ENCODE data around the gene OGFOD3.
A peak's percentile ranks its signal among the peaks of the same experiment; 100 is the strongest.
"Not testable (repeated sequence)": the region's sequence is repeated elsewhere in the genome, so short reads cannot be mapped to it uniquely, and the experiment has no call there.

Gene OGFOD3, protein sequence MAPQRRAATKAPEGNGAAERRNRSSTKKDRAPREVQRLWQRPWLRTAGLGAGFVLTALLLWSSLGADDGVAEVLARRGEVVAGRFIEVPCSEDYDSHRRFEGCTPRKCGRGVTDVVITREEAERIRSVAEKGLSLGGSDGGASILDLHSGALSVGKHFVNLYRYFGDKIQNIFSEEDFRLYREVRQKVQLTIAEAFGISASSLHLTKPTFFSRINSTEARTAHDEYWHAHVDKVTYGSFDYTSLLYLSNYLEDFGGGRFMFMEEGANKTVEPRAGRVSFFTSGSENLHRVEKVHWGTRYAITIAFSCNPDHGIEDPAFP
- 13.7 to 17.1 (median 15.9) reads per million in 3 donors for total RNA-seq

- Histone ChIP-seq H3K9me3 (ENCODE audit: control insufficient read depth, low read length) (no peaks in the 10 kb centered on the region), H3K4me1 (ENCODE audit: control insufficient read depth, insufficient read depth, low read length, poor library complexity, severe bottlenecking) (peaks cover 6% of the 10 kb centered on the region), H3K4me3 (ENCODE audit: insufficient read depth, low read depth, low read length, poor library complexity, severe bottlenecking) (peak within 1 kb of the TSS; percentile 79), H3K27ac (ENCODE audit: insufficient read depth, low read length, poor library complexity, severe bottlenecking) (peak within 1 kb of the TSS; percentile 87), H3K36me3 (ENCODE audit: control insufficient read depth, insufficient read depth, low read length) (peaks cover 7% of the 10 kb centered on the region), H3K27me3 (replicated peaks; ENCODE audit: control insufficient read depth, insufficient read depth, low read length, poor library complexity, severe bottlenecking) (no peaks in the 10 kb centered on the region)
- peak; percentile 74 to 80 (median 79) for DNase-seq
These were observed at the start of gene OGFOD3, which contains the start of gene HEXD for GRCh38 chr17:82418001-82418986. Gene OGFOD3 (minus strand): TSS chr17:82418586. CDS start chr17:82418485, 101 bp downstream. Gene HEXD (plus strand): TSS chr17:82418347. CDS start chr17:82419800, 1,453 bp downstream.

GRCh38 chr17:82465023-82465603 is 46.7 kb upstream of the OGFOD3 start:
- no peak overlapping the region for H3K4me3 ChIP-seq (ENCODE audit: insufficient read depth, low read depth, low read length, poor library complexity, severe bottlenecking)
- peaks cover 73% of the 10 kb centered on the region for H3K36me3 ChIP-seq (ENCODE audit: control insufficient read depth, insufficient read depth, low read length)
- no peaks in the 10 kb centered on the region for H3K9me3 ChIP-seq (ENCODE audit: control insufficient read depth, low read length)
- H3K27ac ChIP-seq (ENCODE audit: insufficient read depth, low read length, poor library complexity, severe bottlenecking) = no peak overlapping the region
- no peak for DNase-seq
- no peaks in the 10 kb centered on the region for H3K27me3 ChIP-seq (replicated peaks; ENCODE audit: control insufficient read depth, insufficient read depth, low read length, poor library complexity, severe bottlenecking)
- H3K4me1 ChIP-seq (ENCODE audit: control insufficient read depth, insufficient read depth, low read length, poor library complexity, severe bottlenecking) = no peaks in the 10 kb centered on the region

DNA sequence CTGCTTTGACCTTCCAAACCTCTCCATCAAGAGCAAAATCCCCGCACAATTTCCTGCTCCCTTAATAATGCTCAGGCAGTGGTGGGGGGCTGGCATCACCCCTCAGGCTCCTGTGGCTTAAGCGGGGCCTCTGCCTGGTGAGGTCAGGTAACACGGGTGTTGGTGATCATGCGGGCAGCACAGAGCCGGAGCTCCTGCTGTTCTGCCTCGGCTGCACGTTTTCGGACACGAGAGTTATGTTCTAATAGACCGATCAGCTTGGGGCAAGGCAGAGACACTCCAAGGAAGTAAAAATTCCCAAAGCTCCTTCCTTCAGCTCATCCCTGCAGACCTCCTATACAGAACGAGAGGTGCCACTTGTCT is 46.2 kb upstream of the OGFOD3 start:
- Histone ChIP-seq H3K9me3 (ENCODE audit: control insufficient read depth, low read length) (no peaks in the 10 kb centered on the region), H3K4me3 (ENCODE audit: insufficient read depth, low read depth, low read length, poor library complexity, severe bottlenecking) (no peak overlapping the region), H3K4me1 (ENCODE audit: control insufficient read depth, insufficient read depth, low read length, poor library complexity, severe bottlenecking) (no peaks in the 10 kb centered on the region), H3K27me3 (replicated peaks; ENCODE audit: control insufficient read depth, insufficient read depth, low read length, poor library complexity, severe bottlenecking) (no peaks in the 10 kb centered on the region), H3K27ac (ENCODE audit: insufficient read depth, low read length, poor library complexity, severe bottlenecking) (no peak overlapping the region), H3K36me3 (ENCODE audit: control insufficient read depth, insufficient read depth, low read length) (peaks cover 69% of the 10 kb centered on the region)
- no peak for DNase-seq

GRCh38 chr17:82463925-82464566 is 45.7 kb upstream of the OGFOD3 start:
- Histone ChIP-seq H3K9me3 (ENCODE audit: control insufficient read depth, low read length) (no peaks in the 10 kb centered on the region), H3K4me1 (ENCODE audit: control insufficient read depth, insufficient read depth, low read length, poor library complexity, severe bottlenecking) (no peaks in the 10 kb centered on the region), H3K27me3 (replicated peaks; ENCODE audit: control insufficient read depth, insufficient read depth, low read length, poor library complexity, severe bottlenecking) (no peaks in the 10 kb centered on the region), H3K27ac (ENCODE audit: insufficient read depth, low read length, poor library complexity, severe bottlenecking) (no peak overlapping the region), H3K4me3 (ENCODE audit: insufficient read depth, low read depth, low read length, poor library complexity, severe bottlenecking) (no peak overlapping the region), H3K36me3 (ENCODE audit: control insufficient read depth, insufficient read depth, low read length) (peaks cover 65% of the 10 kb centered on the region)
- DNase-seq = no peak

GRCh38 chr17:82463391-82463790 is 45.0 kb upstream of the OGFOD3 start:
- no peak for DNase-seq
- Histone ChIP-seq H3K27ac (ENCODE audit: insufficient read depth, low read length, poor library complexity, severe bottlenecking) (no peak overlapping the region), H3K9me3 (ENCODE audit: control insufficient read depth, low read length) (no peaks in the 10 kb centered on the region), H3K27me3 (replicated peaks; ENCODE audit: control insufficient read depth, insufficient read depth, low read length, poor library complexity, severe bottlenecking) (no peaks in the 10 kb centered on the region), H3K4me3 (ENCODE audit: insufficient read depth, low read depth, low read length, poor library complexity, severe bottlenecking) (no peak overlapping the region), H3K36me3 (ENCODE audit: control insufficient read depth, insufficient read depth, low read length) (peaks cover 58% of the 10 kb centered on the region), H3K4me1 (ENCODE audit: control insufficient read depth, insufficient read depth, low read length, poor library complexity, severe bottlenecking) (no peaks in the 10 kb centered on the region)

DNA sequence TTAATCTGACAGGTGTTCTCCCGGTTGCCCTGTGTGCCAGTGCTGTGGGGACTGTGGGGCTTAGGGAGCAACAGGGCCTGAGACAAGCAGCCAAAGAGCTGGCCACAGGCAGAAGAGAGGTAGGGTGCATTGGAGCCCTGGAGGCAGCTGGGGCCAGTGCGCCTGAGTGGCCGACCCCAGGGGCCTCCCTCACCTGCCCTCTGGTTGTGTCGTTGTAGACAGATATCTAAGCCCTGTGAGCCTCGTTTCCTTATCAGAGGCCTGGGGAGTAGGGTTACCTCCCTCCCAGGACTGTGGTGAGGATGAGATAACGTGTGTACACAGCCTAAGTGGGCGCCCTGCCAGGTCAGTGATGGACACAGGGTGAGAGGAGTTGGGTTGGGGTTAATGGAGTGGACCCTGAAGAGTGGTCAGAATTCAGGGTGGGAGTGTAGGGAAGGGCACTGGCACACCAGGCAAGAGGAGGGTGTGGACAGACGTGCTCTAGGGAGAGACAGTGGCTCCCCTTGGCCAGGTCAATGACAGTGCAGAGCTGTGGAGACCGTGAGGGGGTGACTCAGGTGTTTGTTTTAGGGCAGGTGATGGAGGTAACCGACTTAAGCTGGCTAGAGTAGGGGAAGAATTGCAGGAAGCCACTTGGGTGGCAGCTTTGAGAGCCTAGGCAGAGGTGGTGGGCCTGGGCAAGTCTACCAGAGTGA is 43.6 kb upstream of the OGFOD3 start:
- Histone ChIP-seq H3K36me3 (ENCODE audit: control insufficient read depth, insufficient read depth, low read length) (peaks cover 56% of the 10 kb centered on the region), H3K9me3 (ENCODE audit: control insufficient read depth, low read length) (no peaks in the 10 kb centered on the region), H3K27me3 (replicated peaks; ENCODE audit: control insufficient read depth, insufficient read depth, low read length, poor library complexity, severe bottlenecking) (no peaks in the 10 kb centered on the region), H3K27ac (ENCODE audit: insufficient read depth, low read length, poor library complexity, severe bottlenecking) (no peak overlapping the region), H3K4me1 (ENCODE audit: control insufficient read depth, insufficient read depth, low read length, poor library complexity, severe bottlenecking) (peaks cover 9% of the 10 kb centered on the region), H3K4me3 (ENCODE audit: insufficient read depth, low read depth, low read length, poor library complexity, severe bottlenecking) (no peak overlapping the region)
- no peak for DNase-seq

- not testable (repeated sequence) for H3K4me1 ChIP-seq (ENCODE audit: control insufficient read depth, insufficient read depth, low read length, poor library complexity, severe bottlenecking); DNase-seq; H3K9me3 ChIP-seq (ENCODE audit: control insufficient read depth, low read length); H3K27ac ChIP-seq (ENCODE audit: insufficient read depth, low read length, poor library complexity, severe bottlenecking); H3K27me3 ChIP-seq (replicated peaks; ENCODE audit: control insufficient read depth, insufficient read depth, low read length, poor library complexity, severe bottlenecking); H3K4me3 ChIP-seq (ENCODE audit: insufficient read depth, low read depth, low read length, poor library complexity, severe bottlenecking)
- H3K36me3 ChIP-seq (ENCODE audit: control insufficient read depth, insufficient read depth, low read length) = peaks cover 41% of the 10 kb centered on the region
These were observed 41.5 kb upstream of the OGFOD3 start for GRCh38 chr17:82459936-82460335.

DNA sequence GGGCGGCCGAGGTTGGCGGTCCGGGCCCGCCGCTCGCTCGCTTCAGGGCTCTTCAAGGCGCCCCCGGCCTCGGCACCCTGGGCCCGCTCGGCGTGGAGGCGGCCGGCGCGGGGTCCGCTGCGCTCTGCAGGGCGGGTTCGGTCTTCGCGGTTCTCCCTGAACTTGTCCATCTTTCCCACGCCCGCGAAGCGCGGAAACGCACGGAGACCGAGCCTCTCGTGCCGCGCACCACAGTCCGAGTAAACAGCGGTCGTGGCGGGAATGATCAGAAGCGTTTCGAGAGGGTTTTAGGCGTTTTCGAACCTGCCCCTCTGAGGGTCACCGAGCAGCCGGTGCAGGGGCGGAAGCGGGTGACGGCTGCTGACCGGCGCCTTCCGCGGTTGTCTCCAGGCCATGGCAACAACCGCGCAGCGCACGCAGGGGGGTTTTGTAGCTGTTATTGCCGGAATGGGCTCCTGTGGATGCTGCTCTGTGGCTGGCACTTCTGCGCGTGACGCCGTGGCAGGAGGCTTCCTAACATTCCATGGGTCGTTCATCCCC is 40.6 kb upstream of the OGFOD3 start:
- peak; percentile 19 to 37 (median 21) for DNase-seq

More for the DNA sequence above, 40.6 kb upstream of the OGFOD3 start:
- H3K27ac ChIP-seq (ENCODE audit: insufficient read depth, low read length, poor library complexity, severe bottlenecking) = peak overlapping the region; percentile 97
- no peaks in the 10 kb centered on the region for H3K9me3 ChIP-seq (ENCODE audit: control insufficient read depth, low read length)
- peaks cover 32% of the 10 kb centered on the region for H3K36me3 ChIP-seq (ENCODE audit: control insufficient read depth, insufficient read depth, low read length)
- peaks cover 9% of the 10 kb centered on the region for H3K4me1 ChIP-seq (ENCODE audit: control insufficient read depth, insufficient read depth, low read length, poor library complexity, severe bottlenecking)
- H3K27me3 ChIP-seq (replicated peaks; ENCODE audit: control insufficient read depth, insufficient read depth, low read length, poor library complexity, severe bottlenecking) = no peaks in the 10 kb centered on the region
- H3K4me3 ChIP-seq (ENCODE audit: insufficient read depth, low read depth, low read length, poor library complexity, severe bottlenecking) = peak overlapping the region; percentile 63
